Measurements from ENCODE around the gene NR1D1.

Gene NR1D1

GRCh38 chr17:40056379-40057015, 43.9 kb downstream of the NR1D1 start:
- no peaks in the 10 kb centered on the region for H3K9me3 Mint-ChIP-seq (ENCODE audit: low read depth)
- no peaks in the 10 kb centered on the region for H3K27me3 Mint-ChIP-seq
- H3K27ac Mint-ChIP-seq, result no peak overlapping the region
- H3K36me3 Mint-ChIP-seq, result peaks cover 2% of the 10 kb centered on the region
- H3K4me1 Mint-ChIP-seq (ENCODE audit: low read depth), result peaks cover 15% of the 10 kb centered on the region
- no peak overlapping the region for H3K4me3 Mint-ChIP-seq

Measured in activated naive CD8-positive, alpha-beta T cell (primary cell).